HG03135 (cell line): ENCODE data around the gene PVALB.

Experiments used
- ATAC-seq: cut with Tn5 transposase; IDR thresholded peaks from one replicate; pipeline ENCODE4 v1.9.1; 2021; ENCODE audit warnings: mild to moderate bottlenecking, moderate library complexity; ENCODE audit not compliant: unreplicated experiment

Gene PVALB

GRCh38 chr22:36815558-36816338 is 1.1 kb downstream of the PVALB start:
- no peak for ATAC-seq

- ATAC-seq = no peak
These were observed 2.0 kb downstream of the PVALB start for GRCh38 chr22:36814801-36815200.

GRCh38 chr22:36811094-36811800 is 5.6 kb downstream of the PVALB start:
- no peak for ATAC-seq

- no peak for ATAC-seq
These were observed 7.5 kb downstream of the PVALB start for GRCh38 chr22:36809351-36809750.

- no peak for ATAC-seq
These were observed 8.0 kb downstream of the PVALB start for GRCh38 chr22:36808721-36809344.

- ATAC-seq = no peak
These were observed 9.2 kb downstream of the PVALB start for GRCh38 chr22:36807627-36808026.

- no peak for ATAC-seq
These were observed 10.0 kb downstream of the PVALB start for GRCh38 chr22:36806835-36807234.

GRCh38 chr22:36803358-36803757 is 13.5 kb downstream of the PVALB start:
- ATAC-seq = no peak

GRCh38 chr22:36798674-36799066 is 18.2 kb downstream of the PVALB start:
- ATAC-seq = no peak

- ATAC-seq = no peak
These were observed 18.7 kb downstream of the PVALB start for GRCh38 chr22:36797911-36798673.

GRCh38 chr22:36797374-36797773 is 19.5 kb downstream of the PVALB start:
- no peak for ATAC-seq

GRCh38 chr22:36796552-36797175 is 20.2 kb downstream of the PVALB start:
- ATAC-seq = no peak

GRCh38 chr22:36795633-36796032 is 21.2 kb downstream of the PVALB start:
- ATAC-seq = no peak

- ATAC-seq = no peak
These were observed 26.2 kb downstream of the PVALB start for GRCh38 chr22:36790648-36791047.

GRCh38 chr22:36787204-36787988 is 29.4 kb downstream of the PVALB start:
- no peak for ATAC-seq

- ATAC-seq = no peak
These were observed 33.1 kb downstream of the PVALB start for GRCh38 chr22:36783743-36784142.

- no peak for ATAC-seq
These were observed 34.9 kb downstream of the PVALB start for GRCh38 chr22:36781656-36782627.

- no peak for ATAC-seq
These were observed 38.8 kb downstream of the PVALB start for GRCh38 chr22:36778020-36778419.

- ATAC-seq = no peak
These were observed 40.1 kb downstream of the PVALB start for GRCh38 chr22:36776722-36777121.
